Measurements from ENCODE around the gene C13orf46.

Gene C13orf46

GRCh38 chr13:113972451-113973217, 1.2 kb downstream of the C13orf46 start:
- FAIRE-seq = no peak
- no peak for DNase-seq (ENCODE audit: low spot score)

- FAIRE-seq (no peak), DNase-seq (ENCODE audit: low spot score) (no peak)
Observed at GRCh38 chr13:113971471-113972231, 2.2 kb downstream of the C13orf46 start.

- FAIRE-seq (no peak), DNase-seq (ENCODE audit: low spot score) (no peak)
Observed at GRCh38 chr13:113970810-113971470, 2.9 kb downstream of the C13orf46 start.

GRCh38 chr13:113969973-113970611, 3.8 kb downstream of the C13orf46 start:
- DNase-seq (ENCODE audit: low spot score) (no peak), FAIRE-seq (no peak)

GRCh38 chr13:113969311-113969972, 4.4 kb downstream of the C13orf46 start:
- DNase-seq (ENCODE audit: low spot score) = no peak
- FAIRE-seq = no peak

GRCh38 chr13:113968463-113969310, 5.2 kb downstream of the C13orf46 start:
- FAIRE-seq (no peak), DNase-seq (ENCODE audit: low spot score) (no peak)

GRCh38 chr13:113967729-113968462, 6.0 kb downstream of the C13orf46 start:
- DNase-seq (ENCODE audit: low spot score) = no peak
- FAIRE-seq = no peak

GRCh38 chr13:113967206-113967720, 6.6 kb downstream of the C13orf46 start:
- FAIRE-seq (no peak), DNase-seq (ENCODE audit: low spot score) (no peak)

- FAIRE-seq (no peak), DNase-seq (ENCODE audit: low spot score) (no peak)
Observed at GRCh38 chr13:113965968-113966884, 7.7 kb downstream of the C13orf46 start.

- DNase-seq (ENCODE audit: low spot score) (no peak), FAIRE-seq (no peak)
Observed at GRCh38 chr13:113965383-113965874, 8.4 kb downstream of the C13orf46 start.

GRCh38 chr13:113964251-113964995, 9.5 kb downstream of the C13orf46 start:
- FAIRE-seq (no peak), DNase-seq (ENCODE audit: low spot score) (no peak)

- FAIRE-seq = no peak
Observed at GRCh38 chr13:113963376-113963775, 10.5 kb downstream of the C13orf46 start.

GRCh38 chr13:113962975-113963374, 10.9 kb downstream of the C13orf46 start:
- FAIRE-seq = no peak

More at GRCh38 chr13:113963376-113963775, 10.5 kb downstream of the C13orf46 start:
- DNase-seq (ENCODE audit: low spot score) = no peak

GRCh38 chr13:113962386-113962785, 11.5 kb downstream of the C13orf46 start:
- no peak for FAIRE-seq
- DNase-seq (ENCODE audit: low spot score) = no peak

More at GRCh38 chr13:113962975-113963374, 10.9 kb downstream of the C13orf46 start:
- DNase-seq (ENCODE audit: low spot score) = no peak

- DNase-seq (ENCODE audit: low spot score) (no peak), FAIRE-seq (no peak)
Observed at GRCh38 chr13:113960276-113960948, 13.5 kb downstream of the C13orf46 start.

GRCh38 chr13:113959198-113959597, 14.7 kb downstream of the C13orf46 start:
- DNase-seq (ENCODE audit: low spot score) (no peak), FAIRE-seq (no peak)

- no peak for DNase-seq (ENCODE audit: low spot score)
- FAIRE-seq = no peak
Observed at GRCh38 chr13:113958373-113958772, 15.5 kb downstream of the C13orf46 start.

Data from RCC 7860 (cell line).